ENCODE data around the gene OLAH. TPM values are rescaled to one million over a fixed set of nuclear protein-coding genes. Genes with fewer than 3 reads are reported as not detected.

Gene OLAH
- total RNA-seq, 1 experiment from 2014 or later: not detected

DNA sequence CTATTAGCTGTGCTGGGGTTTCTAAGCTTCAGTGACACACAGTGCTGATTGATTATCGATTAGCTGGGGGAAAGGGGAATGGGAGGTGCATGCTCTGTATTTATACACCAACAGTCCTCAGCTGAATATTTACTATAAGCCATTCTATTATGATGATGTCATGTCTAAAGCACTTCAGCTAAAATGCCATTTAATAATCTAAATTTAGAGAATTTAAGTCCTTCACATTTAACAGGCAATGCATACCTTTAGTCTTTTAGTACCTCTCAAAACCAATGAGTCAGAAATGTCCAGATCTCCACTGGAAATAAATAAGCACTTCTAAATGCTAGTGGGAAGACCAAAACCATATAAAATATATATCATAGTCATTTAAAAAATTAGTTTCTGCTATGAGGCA lies 78.0 kb downstream of the OLAH start:
- Histone ChIP-seq H3K27me3 (ENCODE audit: insufficient read depth, low read depth) (no peaks in the 10 kb centered on the region), H3F3A (ENCODE audit: insufficient read depth, low read depth) (no peaks in the 10 kb centered on the region), H3K4me3 (no peak overlapping the region), H3K27ac (no peak overlapping the region), H3K9me2 (ENCODE audit: insufficient read depth) (no peaks in the 10 kb centered on the region), H3K36me3 (ENCODE audit: low read depth) (0 out of 2 replicates have a peak, but pooled peaks cover 3% of the 10 kb centered on the region), H4K20me1 (ENCODE audit: insufficient read depth) (no peaks in the 10 kb centered on the region), H3K4me1 (replicated peaks; ENCODE audit: insufficient read depth) (no peaks in the 10 kb centered on the region), H3K9me3 (ENCODE audit: insufficient read depth, low read depth) (no peaks in the 10 kb centered on the region), H2AFZ (no peak overlapping the region), H3K4me2 (no peak overlapping the region), H3K79me2 (ENCODE audit: low read depth) (no peaks in the 10 kb centered on the region)
- POLR2A ChIA-PET (ENCODE audit: unreplicated experiment): no interaction called here
- CTCF ChIA-PET: no interaction called here
- no TSS peak for BruUV-seq (replicated peaks)
- TF ChIP-seq, protein P1, sequence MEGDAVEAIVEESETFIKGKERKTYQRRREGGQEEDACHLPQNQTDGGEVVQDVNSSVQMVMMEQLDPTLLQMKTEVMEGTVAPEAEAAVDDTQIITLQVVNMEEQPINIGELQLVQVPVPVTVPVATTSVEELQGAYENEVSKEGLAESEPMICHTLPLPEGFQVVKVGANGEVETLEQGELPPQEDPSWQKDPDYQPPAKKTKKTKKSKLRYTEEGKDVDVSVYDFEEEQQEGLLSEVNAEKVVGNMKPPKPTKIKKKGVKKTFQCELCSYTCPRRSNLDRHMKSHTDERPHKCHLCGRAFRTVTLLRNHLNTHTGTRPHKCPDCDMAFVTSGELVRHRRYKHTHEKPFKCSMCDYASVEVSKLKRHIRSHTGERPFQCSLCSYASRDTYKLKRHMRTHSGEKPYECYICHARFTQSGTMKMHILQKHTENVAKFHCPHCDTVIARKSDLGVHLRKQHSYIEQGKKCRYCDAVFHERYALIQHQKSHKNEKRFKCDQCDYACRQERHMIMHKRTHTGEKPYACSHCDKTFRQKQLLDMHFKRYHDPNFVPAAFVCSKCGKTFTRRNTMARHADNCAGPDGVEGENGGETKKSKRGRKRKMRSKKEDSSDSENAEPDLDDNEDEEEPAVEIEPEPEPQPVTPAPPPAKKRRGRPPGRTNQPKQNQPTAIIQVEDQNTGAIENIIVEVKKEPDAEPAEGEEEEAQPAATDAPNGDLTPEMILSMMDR (conservative IDR thresholded peaks at IDR 0.05): no peak
- no peak for TF ChIP-seq EZH2 (IDR thresholded peaks at IDR 0.05; ENCODE audit: low read depth)
- DNase-seq: no peak
- intact Hi-C loops (cut with micrococcal nuclease; ENCODE audit: unreplicated experiment): no loop called here

DNA sequence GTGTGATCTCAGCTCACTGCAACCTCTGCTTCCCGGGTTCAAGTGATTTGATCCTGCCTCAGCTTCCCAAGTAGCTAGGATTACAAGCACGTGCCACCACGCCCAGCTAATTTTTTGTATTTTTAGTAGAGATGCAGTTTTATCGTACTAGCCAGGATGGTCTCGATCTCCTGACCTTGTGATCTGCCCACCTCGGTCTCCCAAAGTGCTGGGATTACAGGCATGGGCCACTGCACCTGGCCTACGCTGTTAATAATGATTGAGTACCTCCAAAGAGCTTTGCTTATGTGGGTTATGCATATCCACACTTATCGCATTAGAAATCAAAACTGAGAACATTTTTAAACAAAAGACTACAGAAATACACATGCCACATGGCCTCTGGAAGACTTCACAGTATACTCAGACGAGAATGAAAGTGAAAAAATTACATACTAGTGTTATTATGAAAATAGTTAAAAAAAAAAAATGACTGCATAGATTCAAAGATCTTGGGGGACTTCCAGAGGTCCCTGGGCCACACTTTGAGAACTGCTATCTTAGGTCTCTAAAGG lies 78.8 kb downstream of the OLAH start:
- no peak overlapping the region for H3K4me2 ChIP-seq
- CTCF ChIA-PET: no interaction called here

More for the DNA sequence above, 78.8 kb downstream of the OLAH start:
- TF ChIP-seq, protein P1 (conservative IDR thresholded peaks at IDR 0.05): no peak
- no peak for TF ChIP-seq EZH2 (IDR thresholded peaks at IDR 0.05; ENCODE audit: low read depth)
- H3K9me2 ChIP-seq (ENCODE audit: insufficient read depth): no peaks in the 10 kb centered on the region
- 0 out of 2 replicates have a peak, but pooled peaks cover 2% of the 10 kb centered on the region for H3K36me3 ChIP-seq (ENCODE audit: low read depth)
- intact Hi-C loops (cut with micrococcal nuclease; ENCODE audit: unreplicated experiment): no loop called here
- no peaks in the 10 kb centered on the region for H3F3A ChIP-seq (ENCODE audit: insufficient read depth, low read depth)
- H3K27me3 ChIP-seq (ENCODE audit: insufficient read depth, low read depth): no peaks in the 10 kb centered on the region
- H3K4me1 ChIP-seq (replicated peaks; ENCODE audit: insufficient read depth): no peaks in the 10 kb centered on the region
- POLR2A ChIA-PET (ENCODE audit: unreplicated experiment): no interaction called here
- no peak for DNase-seq
- no peaks in the 10 kb centered on the region for H4K20me1 ChIP-seq (ENCODE audit: insufficient read depth)
- no TSS peak for BruUV-seq (replicated peaks)
- no peaks in the 10 kb centered on the region for H3K79me2 ChIP-seq (ENCODE audit: low read depth)
- no peak overlapping the region for H3K27ac ChIP-seq
- H3K9me3 ChIP-seq (ENCODE audit: insufficient read depth, low read depth): no peaks in the 10 kb centered on the region
- no peak overlapping the region for H3K4me3 ChIP-seq
- H2AFZ ChIP-seq: no peak overlapping the region

Other genes with a start within 250 kb of the OLAH start
- gene CDNF, start 205.9 kb upstream of the OLAH start, total RNA-seq (2021): 0.48 and 1.2 TPM in 2 replicates
- 13.9 and 23.1 TPM in 2 replicates for gene HSPA14, start 205.6 kb upstream of the OLAH start, total RNA-seq (2021)
- gene MSANTD7, start 205.6 kb upstream of the OLAH start, total RNA-seq (2021): 8.5 and 11.6 TPM in 2 replicates
- gene SUV39H2, start 165.1 kb upstream of the OLAH start, total RNA-seq (2021): 13.4 and 20.9 TPM in 2 replicates
- gene DCLRE1C, start 89.8 kb upstream of the OLAH start, total RNA-seq (2021): 14.0 and 15.6 TPM in 2 replicates
- gene MEIG1, start 84.6 kb upstream of the OLAH start, total RNA-seq (2021): 1.8 and 4.1 TPM in 2 replicates
- gene ACBD7, start 44.8 kb downstream of the OLAH start, total RNA-seq (2021): 5.9 and 8.2 TPM in 2 replicates
- 15.9 and 16.9 TPM in 2 replicates for gene RPP38, start 53.4 kb downstream of the OLAH start, total RNA-seq (2021)
- 10.9 and 11.0 TPM in 2 replicates for gene NMT2, start 124.8 kb downstream of the OLAH start, total RNA-seq (2021)

All from PC-9 (cell line).